Panc1 (cell line): Measurements from ENCODE around the gene HNRNPR. TPM values are rescaled to one million over a fixed set of nuclear protein-coding genes. Genes with fewer than 3 reads are reported as not detected.
A peak's percentile ranks its signal among the peaks of the same experiment; 100 is the strongest.

Experiments
- ATAC-seq: fragments of 200-7000 bp; cut with Tn5 transposase; 2 replicates; pipeline ENCODE4 v1.9.1; 2020; ENCODE audit warnings: mild to moderate bottlenecking, moderate library complexity
- BruUV-seq: library from RNA; stranded (reverse); fragments of 400-500 nt; replicated peaks from 2 replicates; lab custom pipeline; 2021; lab: Mats Ljungman, UMichigan
- CTCF ChIA-PET: fragments of 300-600 bp; sonication (Branson Sonifier 250); formaldehyde crosslinking; loops from one replicate; lab custom pipeline; 2022; ENCODE audit warnings: antibody characterized with exemption; lab: Charles Lee
- POLR2A ChIA-PET: fragments of 300-600 bp; sonication (Branson Sonifier 250); formaldehyde crosslinking; loops from one replicate; lab custom pipeline; 2022; ENCODE audit warnings: antibody characterized with exemption; lab: Charles Lee
- DNase-seq: peaks from one replicate; pipeline ENCODE4 v3.0.0-alpha.2; 2010; ENCODE audit warnings: low read depth, low spot score
- H3K27ac ChIP-seq: 2 replicates; pipeline ENCODE4 v1.5.1; 2011; ENCODE audit warnings: mild to moderate bottlenecking, low read length, inconsistent platforms
- H3K27me3 ChIP-seq: fragments of 200-500 bp; sonication (Bioruptor generic); 2 replicates; pipeline ENCODE4 v1.6.0; 2014; ENCODE audit warnings: low read length, inconsistent platforms; ENCODE audit not compliant: control insufficient read depth, insufficient read depth
- H3K36me3 ChIP-seq: fragments of 200-500 bp; sonication (Bioruptor generic); 2 replicates; pipeline ENCODE4 v1.5.1; 2014; ENCODE audit warnings: inconsistent platforms, mild to moderate bottlenecking, low read length, moderate library complexity; ENCODE audit not compliant: control insufficient read depth, insufficient read depth
- H3K4me1 ChIP-seq: 2 replicates; pipeline ENCODE4 v1.5.1; 2011; ENCODE audit warnings: inconsistent platforms, mild to moderate bottlenecking, low read length, moderate library complexity; ENCODE audit not compliant: control insufficient read depth, insufficient read depth
- H3K4me3 ChIP-seq, 2 experiments: 2 replicates each; pipeline ENCODE4 v1.5.1; 2011 to 2012; ENCODE audit warnings: low read depth in 2 of 2, low read length in 2 of 2, mild to moderate bottlenecking in 2 of 2, inconsistent platforms in 1 of 2, moderate library complexity in 1 of 2
- H3K9me3 ChIP-seq: fragments of 200-500 bp; sonication (Bioruptor generic); 2 replicates; pipeline ENCODE4 v1.5.1; 2014; ENCODE audit warnings: low read depth, mild to moderate bottlenecking, inconsistent platforms, low read length, moderate library complexity; ENCODE audit not compliant: control insufficient read depth, insufficient read depth
- CTCF ChIP-seq: fragments of 450-650 bp; IDR thresholded peaks from 2 replicates; pipeline ENCODE4 v1.5.1; 2017; ENCODE audit warnings: mild to moderate bottlenecking
- POLR2AphosphoS5 ChIP-seq: IDR thresholded peaks from 2 replicates; pipeline ENCODE4 v1.6.1; 2012; ENCODE audit warnings: mild to moderate bottlenecking, low read depth, low read length, moderate library complexity
- SIN3A ChIP-seq: IDR thresholded peaks from 2 replicates; pipeline ENCODE4 v1.6.1; 2012; ENCODE audit warnings: low read depth, mild to moderate bottlenecking, low read length, moderate library complexity, borderline replicate concordance; ENCODE audit not compliant: insufficient read depth
- TCF7L2 ChIP-seq: IDR thresholded peaks from 2 replicates; pipeline ENCODE4 v1.6.1; 2011; ENCODE audit warnings: mild to moderate bottlenecking, low read depth, low read length, inconsistent platforms
- in situ Hi-C: cut with HindIII; loops from 2 replicates; pipeline ENCODE4 v1.10.0; 2016; ENCODE audit warnings: low sequenced_read_pairs, low pct_unique_long_range_greater_than_20kb
- intact Hi-C: fragments of 100-400 bp; cut with micrococcal nuclease; formaldehyde crosslinking; loops from one replicate; pipeline ENCODE4 v1.10.0; 2022; ENCODE audit not compliant: unreplicated experiment
- total RNA-seq: library from RNA; stranded (reverse); gene quantifications from one replicate; pipeline ENCODE4 v1.2.1, GENCODE V29; 2021; ENCODE audit not compliant: unreplicated experiment
- TF ChIP-seq, protein P1 (sequence below), 2 experiments: IDR thresholded peaks; 2 replicates each; pipeline ENCODE4 v1.6.1; 2011 to 2012; ENCODE audit warnings: low read depth in 2 of 2, control low read depth in 1 of 2, low read length in 1 of 2, mild to moderate bottlenecking in 1 of 2, moderate library complexity in 1 of 2; ENCODE audit not compliant: insufficient read depth in 1 of 2

Gene HNRNPR
- total RNA-seq, 1 experiment from 2014 or later, result 173 TPM

DNA sequence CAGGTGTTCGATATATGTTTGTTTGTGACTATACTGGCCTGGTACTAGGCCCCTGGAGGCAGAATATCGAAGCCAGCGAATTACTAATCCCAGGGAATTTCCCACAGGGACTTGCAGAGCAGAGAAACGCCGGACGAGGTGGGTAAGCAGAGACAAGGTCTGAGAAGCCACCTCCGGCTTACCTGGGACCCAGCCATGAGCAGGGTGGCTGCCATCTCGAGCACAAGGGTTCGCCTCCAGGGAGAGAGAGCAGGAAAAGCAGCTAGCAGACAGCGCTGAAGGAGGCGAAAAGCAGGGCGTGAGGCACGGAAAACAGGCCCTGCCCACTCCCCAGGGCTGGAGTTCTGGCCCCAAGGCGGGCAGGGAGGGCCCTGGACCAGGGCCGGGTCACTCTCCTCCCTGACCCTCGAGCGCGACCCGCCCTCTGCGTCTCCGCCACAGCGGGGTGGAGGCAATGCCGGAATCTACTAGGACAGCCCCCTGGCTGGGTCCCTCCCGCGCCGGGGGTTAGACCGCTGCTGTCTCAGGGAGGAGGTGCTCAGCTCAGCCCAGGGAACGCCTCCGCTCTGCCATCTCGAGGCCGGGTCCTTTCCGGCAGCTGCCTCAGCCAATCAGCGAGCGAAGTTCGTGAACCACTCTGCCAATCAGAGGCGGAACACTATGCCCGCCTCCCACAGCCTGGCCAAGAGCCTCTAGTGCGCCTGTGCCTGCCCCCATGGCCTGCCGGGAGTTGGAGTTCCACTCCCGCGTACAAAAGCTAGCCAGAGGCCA, 23.9 kb upstream of the HNRNPR start:
- Histone ChIP-seq H3K27me3 (no peaks in the 10 kb centered on the region), H3K4me3 (peak overlapping the region; percentile 92 to 100), H3K9me3 (peaks cover 32% of the 10 kb centered on the region), H3K27ac (peak overlapping the region; percentile 99), H3K36me3 (peaks cover 4% of the 10 kb centered on the region), H3K4me1 (peaks cover 33% of the 10 kb centered on the region)
- peak; percentile 95 for DNase-seq
- ChIA-PET POLR2A (interaction anchor here (0.5 to 0.9 kb wide), 2 partner anchors 13 to 23 kb away, joined by 4 to 6 read pairs; partner anchors contain the start of gene HNRNPR), CTCF (interaction anchor here (0.6 to 2.0 kb wide), 3 partner anchors 24 to 130 kb away, joined by 3 to 7 read pairs (median 7); partner anchors contain the start of gene HNRNPR)
- TF ChIP-seq TCF7L2, result no peak
- no peak for TF ChIP-seq CTCF
- TF ChIP-seq POLR2AphosphoS5, result peak; percentile 60
- TF ChIP-seq SIN3A, result peak; percentile 71; the same call in 1 of the 2 replicates
- TF ChIP-seq, protein P1, sequence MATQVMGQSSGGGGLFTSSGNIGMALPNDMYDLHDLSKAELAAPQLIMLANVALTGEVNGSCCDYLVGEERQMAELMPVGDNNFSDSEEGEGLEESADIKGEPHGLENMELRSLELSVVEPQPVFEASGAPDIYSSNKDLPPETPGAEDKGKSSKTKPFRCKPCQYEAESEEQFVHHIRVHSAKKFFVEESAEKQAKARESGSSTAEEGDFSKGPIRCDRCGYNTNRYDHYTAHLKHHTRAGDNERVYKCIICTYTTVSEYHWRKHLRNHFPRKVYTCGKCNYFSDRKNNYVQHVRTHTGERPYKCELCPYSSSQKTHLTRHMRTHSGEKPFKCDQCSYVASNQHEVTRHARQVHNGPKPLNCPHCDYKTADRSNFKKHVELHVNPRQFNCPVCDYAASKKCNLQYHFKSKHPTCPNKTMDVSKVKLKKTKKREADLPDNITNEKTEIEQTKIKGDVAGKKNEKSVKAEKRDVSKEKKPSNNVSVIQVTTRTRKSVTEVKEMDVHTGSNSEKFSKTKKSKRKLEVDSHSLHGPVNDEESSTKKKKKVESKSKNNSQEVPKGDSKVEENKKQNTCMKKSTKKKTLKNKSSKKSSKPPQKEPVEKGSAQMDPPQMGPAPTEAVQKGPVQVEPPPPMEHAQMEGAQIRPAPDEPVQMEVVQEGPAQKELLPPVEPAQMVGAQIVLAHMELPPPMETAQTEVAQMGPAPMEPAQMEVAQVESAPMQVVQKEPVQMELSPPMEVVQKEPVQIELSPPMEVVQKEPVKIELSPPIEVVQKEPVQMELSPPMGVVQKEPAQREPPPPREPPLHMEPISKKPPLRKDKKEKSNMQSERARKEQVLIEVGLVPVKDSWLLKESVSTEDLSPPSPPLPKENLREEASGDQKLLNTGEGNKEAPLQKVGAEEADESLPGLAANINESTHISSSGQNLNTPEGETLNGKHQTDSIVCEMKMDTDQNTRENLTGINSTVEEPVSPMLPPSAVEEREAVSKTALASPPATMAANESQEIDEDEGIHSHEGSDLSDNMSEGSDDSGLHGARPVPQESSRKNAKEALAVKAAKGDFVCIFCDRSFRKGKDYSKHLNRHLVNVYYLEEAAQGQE (IDR thresholded peaks at IDR 0.05; ENCODE audit: insufficient read depth in 1 of 2, low read depth in 2 of 2, low read length in 1 of 2), result no peak
- intact Hi-C loops (no loop called here), in situ Hi-C loops (no loop called here)
- peak; percentile 95 for ATAC-seq
- BruUV-seq, result no TSS peak

GRCh38 chr1:23367451-23367790, 23.3 kb upstream of the HNRNPR start:
- BruUV-seq, result no TSS peak
- TF ChIP-seq POLR2AphosphoS5 (no peak), SIN3A (no peak), TCF7L2 (no peak), CTCF (no peak)
- TF ChIP-seq, protein P1 (IDR thresholded peaks at IDR 0.05; ENCODE audit: insufficient read depth in 1 of 2, low read depth in 2 of 2, low read length in 1 of 2), result no peak

More at GRCh38 chr1:23367451-23367790, 23.3 kb upstream of the HNRNPR start:
- Histone ChIP-seq H3K4me1 (peaks cover 31% of the 10 kb centered on the region), H3K4me3 (peak overlapping the region; percentile 92 to 100), H3K36me3 (peaks cover 9% of the 10 kb centered on the region), H3K27me3 (no peaks in the 10 kb centered on the region), H3K27ac (peak overlapping the region; percentile 98), H3K9me3 (peaks cover 38% of the 10 kb centered on the region)
- no peak for ATAC-seq
- intact Hi-C loops (no loop called here), in situ Hi-C loops (no loop called here)
- no peak for DNase-seq
- POLR2A ChIA-PET, result no interaction called here
- CTCF ChIA-PET, result interaction anchor here (1.5 to 2.0 kb wide), 2 partner anchors 23 to 37 kb away, joined by 3 to 7 read pairs; partner anchors contain the start of gene HNRNPR
